HG03135 (cell line): ENCODE data around the gene MYBPH.

ENCODE experiments used
- ATAC-seq: cut with Tn5 transposase; IDR thresholded peaks from one replicate; pipeline ENCODE4 v1.9.1; 2021; ENCODE audit warnings: mild to moderate bottlenecking, moderate library complexity; ENCODE audit not compliant: unreplicated experiment

MYBPH gene, protein sequence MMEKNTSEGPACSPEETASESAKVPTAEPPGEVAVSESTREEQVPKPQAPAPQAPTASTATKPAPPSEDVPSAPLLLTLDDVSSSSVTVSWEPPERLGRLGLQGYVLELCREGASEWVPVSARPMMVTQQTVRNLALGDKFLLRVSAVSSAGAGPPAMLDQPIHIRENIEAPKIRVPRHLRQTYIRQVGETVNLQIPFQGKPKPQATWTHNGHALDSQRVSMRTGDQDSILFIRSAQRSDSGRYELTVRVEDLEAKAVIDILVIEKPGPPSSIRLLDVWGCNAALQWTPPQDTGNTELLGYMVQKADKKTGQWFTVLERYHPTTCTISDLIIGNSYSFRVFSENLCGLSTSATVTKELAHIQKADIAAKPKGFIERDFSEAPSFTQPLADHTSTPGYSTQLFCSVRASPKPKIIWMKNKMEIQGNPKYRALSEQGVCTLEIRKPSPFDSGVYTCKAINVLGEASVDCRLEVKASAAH

DNA sequence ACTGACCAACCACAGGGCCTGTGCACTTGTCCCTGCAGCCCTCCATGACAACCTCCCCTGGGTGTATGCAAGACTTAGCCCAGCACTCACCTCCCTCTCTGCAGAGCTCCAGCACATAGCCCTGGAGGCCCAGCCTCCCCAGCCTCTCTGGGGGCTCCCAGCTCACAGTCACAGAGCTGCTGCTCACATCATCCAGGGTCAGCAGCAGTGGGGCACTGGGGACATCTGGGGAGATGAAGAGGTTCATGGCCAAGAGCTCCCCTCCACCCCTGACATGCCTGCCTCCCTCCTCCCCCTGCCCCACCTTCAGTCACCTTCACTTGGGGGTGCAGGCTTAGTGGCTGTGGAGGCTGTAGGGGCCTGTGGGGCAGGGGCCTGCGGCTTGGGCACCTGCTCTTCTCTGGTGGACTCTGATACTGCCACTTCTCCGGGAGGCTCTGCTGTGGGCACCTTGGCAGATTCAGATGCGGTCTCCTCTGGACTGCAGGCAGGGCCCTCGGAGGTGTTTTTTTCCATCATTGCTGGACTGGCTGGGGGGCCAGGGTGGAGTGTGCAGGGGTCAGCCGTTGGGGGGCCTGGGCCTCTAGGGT lies at the start of gene MYBPH:
MYBPH (minus strand) TSS at position 590 of the 590 bp plus-strand sequence; CDS start at position 519, 71 bp downstream.
- no peak for ATAC-seq

DNA sequence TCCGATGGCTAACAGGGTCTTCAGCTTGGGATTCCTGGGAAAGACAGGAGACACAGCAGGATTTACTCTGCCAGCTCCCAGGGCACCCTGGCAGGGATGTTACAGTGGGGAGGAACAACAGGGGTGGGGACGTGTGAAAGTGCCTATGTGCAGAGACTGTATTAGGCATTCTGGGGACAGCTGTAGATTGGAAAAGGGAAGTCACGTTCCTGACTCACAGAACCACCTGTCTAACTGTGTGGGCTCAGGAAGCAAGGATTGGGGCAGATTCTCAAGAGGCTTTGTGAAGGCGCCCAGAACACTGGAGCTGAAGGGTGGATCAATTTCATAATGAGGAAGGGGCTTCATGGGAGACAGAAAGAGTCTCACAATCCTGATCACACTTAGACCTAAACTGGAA lies 49.4 kb upstream of the MYBPH start:
- no peak for ATAC-seq

DNA sequence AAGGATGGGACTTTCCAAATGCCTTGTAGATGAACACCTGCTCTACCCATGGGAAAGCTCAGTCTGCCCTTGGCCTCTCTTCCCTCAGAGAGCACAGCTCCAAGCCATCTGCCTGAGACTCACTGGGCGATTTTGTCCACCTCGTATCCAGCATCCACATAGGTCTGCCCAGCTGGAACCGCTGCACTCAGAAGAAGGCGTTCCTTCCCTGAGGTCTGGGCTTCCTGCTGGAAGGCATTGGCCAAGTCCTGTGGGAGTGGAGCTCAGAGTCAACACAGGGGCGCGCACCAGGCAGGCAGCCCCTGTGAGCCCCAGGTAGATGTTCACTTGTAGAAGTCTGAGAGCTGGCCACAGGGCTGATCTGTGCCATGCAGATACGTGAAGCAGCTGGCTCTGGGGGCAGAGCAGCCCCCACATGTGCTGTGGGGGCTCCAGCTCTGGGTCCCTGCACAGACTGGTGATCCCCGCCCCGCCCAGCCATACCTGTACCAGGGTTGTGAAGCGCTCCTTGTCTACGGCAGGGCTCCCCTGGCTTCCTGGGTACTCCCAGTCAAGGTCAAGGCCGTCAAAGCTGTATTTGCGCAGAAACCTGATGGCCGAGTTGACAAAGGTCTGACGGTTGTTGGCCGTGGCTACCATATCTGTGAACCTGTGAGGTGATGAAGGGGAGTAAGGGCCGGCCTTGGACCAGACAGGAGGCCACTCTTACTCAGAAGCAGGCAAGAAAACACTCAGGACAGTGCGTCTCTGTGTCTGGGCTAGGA lies 47.6 kb upstream of the MYBPH start:
- no peak for ATAC-seq

DNA sequence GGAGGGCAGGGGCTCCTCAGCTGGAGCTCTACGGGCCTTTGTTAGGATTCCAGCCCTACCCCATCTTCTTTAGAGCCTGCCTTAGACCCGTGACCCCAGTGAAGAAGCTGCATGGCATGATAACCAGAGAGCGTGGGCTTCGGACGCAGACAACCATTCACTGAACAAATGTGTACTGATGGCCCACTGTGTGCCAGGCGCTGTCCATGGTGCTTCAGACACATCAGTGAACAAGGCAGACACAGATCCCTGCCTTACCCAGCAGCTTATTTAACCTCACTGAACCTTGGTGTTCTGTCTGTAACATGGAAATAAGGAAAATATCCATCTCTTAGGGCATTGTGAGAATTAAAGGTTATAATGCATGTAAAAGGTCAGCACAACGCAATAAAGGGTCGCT lies 44.3 kb upstream of the MYBPH start:
- no peak for ATAC-seq

DNA sequence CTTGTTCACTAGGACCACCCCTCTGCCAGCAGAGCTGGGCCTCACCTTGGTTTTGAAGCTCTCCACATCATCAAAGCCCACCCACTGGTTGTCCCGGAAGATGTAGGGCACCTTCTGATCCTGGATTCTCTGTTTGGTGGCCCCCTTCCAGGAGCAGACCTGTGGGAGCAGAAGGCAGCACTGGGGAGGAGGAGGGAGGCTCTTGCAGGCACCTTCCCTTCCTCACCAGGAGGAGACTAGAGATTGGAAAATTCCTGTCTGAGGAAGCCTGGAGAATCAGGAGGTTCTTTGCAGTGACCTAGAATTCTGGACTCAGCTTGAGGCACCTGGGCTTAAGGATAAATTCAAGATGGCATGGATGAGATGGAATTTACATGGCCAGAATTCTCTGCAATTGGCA lies 43.5 kb upstream of the MYBPH start:
- ATAC-seq: no peak

DNA sequence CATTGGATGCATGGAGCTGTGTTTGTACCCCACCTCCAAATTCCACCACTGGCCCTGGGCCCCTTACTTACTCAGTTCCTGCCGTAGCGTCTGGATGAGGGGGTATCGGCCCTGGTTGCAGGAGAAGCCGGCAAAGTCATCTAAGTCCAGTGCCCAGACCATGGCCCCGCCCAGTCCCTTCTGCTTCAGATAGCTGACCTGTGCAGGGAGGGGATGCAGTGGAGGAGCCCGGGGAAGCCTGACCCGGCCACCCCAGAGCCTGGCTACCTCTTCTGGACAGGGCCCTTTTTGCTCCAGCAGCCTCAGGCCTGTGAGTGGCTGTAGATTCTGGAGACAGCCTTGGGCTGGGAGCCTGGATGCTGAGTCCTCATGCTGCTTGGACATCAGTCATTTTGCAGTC lies 42.0 kb upstream of the MYBPH start:
- no peak for ATAC-seq

DNA sequence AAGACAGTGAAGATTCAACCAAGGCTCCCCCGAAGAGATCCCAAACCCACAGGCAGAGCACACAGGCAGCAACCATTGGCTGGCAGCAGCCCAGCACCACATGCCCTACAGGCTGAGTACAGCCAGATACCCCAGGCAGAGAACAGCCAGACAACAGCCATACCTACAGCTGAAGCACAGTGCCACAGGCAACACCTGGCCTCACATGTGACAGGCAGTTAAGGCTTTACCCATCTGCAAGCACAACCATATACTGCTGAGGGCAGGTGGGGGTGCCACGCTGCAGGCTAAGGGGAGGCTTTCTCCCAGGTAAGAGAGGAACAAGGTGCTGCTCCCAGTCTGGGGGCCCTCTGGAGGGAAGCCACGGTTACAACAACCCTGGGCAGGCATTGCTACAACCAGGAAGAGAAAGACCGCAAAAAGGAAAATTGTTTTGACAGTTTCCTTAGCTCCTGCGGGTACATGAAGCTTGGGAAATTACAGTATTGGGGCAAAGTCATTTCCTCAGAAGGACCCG lies 41.6 kb upstream of the MYBPH start:
- no peak for ATAC-seq

DNA sequence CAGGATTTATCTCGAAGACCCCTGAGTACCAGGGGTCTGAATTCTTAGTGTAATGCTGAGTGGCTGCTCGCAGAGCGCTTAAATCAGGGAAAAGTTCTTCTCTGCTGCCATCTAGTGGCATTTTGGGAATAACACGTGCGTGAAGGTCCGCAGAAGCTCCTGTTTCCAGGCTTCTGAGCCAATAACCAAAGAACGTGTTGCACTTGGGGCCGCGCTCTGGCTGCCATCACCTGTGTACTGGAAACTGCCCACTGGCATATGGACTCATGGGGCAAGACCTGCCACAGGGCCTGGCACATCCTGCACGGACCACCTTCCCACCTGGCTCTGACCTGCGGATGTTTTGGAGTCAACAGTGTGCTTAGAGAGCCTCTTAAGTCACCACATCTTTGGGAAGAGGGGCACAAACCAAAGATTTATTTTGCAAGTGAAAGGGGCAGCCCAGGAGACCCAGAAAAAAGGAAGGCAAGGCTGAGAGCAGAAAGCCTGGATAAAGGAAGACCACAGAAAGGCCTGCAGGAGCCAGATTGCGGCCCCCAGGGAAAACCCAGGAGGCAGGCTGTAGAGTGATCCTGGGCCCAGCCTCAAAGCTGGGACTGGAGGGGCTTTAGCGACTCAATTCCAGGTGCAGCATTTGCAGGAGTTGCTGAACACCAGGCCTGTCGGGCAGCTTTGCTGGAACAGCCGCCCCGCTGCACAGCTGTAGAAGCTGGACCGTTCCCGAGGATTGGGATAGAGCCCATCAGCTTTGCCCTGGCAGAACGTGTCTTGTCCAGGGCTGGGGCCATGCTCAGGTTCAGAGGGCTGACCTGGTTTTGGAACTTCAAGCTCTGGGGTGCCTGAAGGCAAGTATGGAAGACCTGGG lies 40.9 kb upstream of the MYBPH start:
- ATAC-seq: no peak

DNA sequence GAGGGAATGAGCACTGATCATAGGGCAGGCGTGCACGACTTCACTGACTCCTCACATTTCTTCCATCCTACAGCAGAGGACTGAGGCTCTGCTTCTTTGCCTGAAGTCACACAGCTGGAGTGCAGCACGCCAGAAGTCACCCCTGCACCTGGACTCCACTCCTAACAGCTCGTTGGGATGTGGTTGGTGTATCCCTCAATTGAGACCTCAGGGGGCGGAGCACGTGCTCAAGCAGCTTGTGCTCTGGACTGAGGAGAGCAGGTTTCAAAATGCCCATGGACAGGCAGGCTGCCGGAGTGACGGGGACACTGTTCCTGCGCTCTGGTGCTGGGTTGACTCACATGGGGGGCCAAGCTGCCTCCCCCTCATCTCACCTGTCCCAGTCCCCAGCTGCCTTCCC lies 39.9 kb upstream of the MYBPH start:
- no peak for ATAC-seq

DNA sequence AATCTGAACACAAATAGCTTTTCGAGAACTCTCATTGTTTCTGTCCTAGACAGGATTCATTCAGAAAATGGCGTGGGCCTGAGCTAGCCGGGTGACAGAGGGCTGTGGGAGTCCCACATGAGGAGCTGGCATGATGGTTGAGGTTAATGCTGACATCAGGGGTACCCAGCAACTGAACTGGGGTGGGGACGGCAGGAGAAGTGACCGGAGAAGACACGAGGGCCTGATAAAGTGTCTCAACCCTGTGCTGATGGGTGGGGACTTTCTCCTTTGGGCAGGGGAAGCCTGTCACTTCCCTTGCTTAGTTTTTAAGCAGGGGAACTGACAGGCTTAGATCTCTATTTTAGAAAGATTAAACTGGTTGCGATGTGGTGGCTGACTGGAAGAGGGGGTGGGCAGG lies 39.2 kb upstream of the MYBPH start:
- no peak for ATAC-seq

DNA sequence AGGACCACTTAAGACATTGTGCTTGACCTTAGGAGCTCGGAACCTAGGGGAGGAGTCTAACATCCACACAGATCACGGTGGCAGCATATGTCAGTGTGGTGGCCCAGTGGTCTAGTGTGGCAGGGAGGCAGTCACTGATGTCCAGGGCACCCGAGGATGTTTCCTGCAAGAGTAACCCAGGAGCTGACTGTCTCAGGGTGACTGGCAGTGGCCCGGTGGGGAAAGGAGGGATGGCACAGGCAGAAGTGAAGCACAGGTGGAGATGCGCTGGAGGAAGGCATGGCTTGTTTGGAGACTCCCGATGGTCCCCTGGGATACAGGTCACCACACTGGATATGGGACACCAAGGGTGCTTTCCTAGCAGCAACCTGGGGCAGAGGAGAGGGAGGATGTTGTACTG lies 37.5 kb upstream of the MYBPH start:
- no peak for ATAC-seq

DNA sequence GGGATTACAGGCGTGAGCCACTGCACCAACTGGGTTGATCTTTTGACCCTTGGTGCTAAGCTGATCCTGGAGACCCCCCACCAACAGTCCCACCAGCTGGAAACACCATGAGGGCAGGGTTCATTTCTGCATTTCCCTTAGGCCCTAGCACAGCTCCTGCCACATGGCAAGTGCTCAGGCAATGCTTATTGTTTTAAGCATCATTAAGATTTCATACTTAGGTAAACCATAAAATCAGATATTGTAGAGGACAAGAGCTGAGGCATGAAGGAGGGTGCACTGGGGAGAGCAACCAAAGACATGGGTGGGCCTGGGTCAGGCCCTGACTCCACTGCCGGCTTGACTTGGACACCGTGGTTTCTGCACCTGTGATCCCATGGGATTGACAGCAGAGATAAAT lies 36.2 kb upstream of the MYBPH start:
- no peak for ATAC-seq

DNA sequence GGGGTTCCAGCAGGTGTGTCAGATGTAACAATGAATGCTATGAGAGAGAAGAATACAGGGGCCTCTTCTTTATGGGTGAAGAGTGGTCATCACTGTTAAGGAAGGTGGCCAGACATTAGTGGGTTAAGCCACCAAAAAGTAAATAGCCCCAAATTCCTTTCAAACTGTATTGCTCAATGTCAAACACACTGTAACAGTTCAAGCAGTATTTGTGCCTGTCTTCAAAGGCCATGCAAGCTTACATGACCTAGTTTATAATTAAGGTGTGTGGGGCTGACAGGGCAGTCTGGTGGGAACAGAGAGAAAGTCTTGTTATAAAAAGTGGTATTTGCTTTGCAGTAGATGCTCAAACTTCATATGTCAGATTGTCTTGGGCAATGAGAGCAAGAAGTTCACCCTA lies 35.4 kb upstream of the MYBPH start:
- ATAC-seq: no peak

DNA sequence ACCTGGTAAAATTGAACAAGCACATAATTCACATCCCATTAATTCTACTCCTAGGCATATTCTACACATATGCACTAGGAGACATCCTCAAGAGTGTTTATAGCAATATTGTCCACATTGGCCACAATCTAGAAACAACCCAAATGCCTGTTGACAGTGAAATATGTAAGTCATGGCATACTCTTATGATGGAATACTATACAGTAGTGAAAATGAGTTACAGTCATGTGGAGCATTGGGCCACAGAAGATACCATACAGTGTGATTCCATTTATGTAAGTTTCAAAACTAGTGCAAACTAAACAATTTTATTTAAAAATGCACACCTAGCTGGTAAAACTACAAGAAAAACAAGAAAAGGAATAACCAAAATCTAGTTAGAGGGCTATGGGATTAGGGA lies 34.7 kb upstream of the MYBPH start:
- ATAC-seq: no peak

DNA sequence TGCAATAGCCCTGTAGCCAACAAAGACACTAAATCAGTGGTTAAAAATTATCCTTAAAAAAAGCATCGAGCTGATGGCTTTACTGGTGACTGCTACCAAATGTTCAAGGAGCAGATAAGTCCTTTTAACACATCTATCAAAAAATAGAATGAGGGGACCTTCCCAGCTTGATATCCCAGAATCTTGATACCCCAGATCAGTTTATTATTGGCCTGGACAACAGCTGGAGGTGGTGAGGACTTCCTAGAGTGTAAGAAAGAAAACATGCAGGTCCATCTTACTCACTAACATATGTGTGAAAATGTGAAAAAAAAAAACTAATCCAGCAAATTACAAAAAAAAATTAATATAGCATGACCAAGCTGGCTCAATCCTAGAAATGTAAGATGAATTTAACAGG lies 32.6 kb upstream of the MYBPH start:
- ATAC-seq: no peak

DNA sequence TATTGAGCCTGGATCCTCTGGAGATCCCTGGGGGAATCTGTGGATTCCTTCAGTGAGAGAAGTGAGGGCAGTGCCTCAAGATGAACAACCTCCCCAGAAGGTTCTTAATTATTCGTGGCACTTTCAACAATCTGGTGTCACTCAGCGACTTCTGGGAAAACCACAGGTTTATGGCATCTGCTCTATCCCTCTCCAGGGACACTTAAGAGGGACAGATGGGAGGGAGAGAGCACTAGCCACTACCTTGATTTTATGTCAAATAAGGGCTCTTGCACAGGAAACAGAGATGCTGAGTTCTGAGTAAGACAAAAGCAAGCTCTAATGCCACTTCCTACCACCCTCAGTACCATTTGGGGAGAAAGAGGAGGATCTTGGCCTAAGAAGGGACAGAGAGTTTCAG lies 32.1 kb upstream of the MYBPH start:
- no peak for ATAC-seq

DNA sequence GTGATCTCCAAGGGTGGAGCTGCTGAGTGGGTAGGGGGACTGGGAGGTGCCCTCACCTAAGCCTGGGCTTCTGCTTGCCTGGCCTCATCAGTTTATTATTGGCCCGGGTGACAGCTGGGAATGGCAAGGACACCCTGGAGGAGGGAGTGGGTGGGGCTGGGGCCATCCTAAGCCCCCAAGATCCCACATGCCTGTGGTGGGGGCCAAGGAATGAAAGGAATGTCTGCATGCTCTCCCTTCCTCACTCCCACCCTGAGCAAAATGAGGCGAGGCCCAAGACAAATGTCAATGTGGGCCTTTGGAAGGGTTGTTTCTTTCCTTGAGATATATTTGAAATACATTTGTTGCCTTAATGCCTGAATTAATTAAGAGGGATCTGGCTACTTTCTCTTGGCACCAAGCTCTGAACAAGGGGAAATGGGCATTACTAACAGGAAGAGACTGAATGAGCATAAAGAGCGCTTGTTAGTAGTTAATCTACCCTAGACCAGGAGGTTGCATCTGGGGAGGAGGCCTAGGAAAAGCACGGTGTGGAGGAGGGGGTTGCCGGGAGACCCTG lies 30.6 kb upstream of the MYBPH start:
- no peak for ATAC-seq

DNA sequence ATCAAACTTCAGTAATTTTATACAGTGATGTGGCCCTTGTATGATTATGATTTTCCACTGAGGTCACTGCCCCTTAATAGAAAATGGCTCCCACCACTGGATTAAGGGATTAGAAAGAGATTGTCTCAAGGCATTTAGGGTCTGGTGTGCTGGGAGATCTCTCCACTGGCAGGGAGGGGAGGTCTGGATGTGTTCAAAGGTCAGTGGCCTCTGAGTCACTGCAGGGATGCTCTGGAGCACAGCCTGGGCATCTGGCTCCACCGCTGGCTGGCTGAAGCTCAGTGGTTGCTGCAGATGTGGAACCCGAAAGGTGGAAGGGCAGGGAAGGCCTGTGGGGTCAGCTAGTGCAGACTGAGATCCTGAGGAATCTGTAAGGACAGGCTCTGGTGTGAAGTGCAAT lies 29.1 kb upstream of the MYBPH start:
- ATAC-seq: no peak

DNA sequence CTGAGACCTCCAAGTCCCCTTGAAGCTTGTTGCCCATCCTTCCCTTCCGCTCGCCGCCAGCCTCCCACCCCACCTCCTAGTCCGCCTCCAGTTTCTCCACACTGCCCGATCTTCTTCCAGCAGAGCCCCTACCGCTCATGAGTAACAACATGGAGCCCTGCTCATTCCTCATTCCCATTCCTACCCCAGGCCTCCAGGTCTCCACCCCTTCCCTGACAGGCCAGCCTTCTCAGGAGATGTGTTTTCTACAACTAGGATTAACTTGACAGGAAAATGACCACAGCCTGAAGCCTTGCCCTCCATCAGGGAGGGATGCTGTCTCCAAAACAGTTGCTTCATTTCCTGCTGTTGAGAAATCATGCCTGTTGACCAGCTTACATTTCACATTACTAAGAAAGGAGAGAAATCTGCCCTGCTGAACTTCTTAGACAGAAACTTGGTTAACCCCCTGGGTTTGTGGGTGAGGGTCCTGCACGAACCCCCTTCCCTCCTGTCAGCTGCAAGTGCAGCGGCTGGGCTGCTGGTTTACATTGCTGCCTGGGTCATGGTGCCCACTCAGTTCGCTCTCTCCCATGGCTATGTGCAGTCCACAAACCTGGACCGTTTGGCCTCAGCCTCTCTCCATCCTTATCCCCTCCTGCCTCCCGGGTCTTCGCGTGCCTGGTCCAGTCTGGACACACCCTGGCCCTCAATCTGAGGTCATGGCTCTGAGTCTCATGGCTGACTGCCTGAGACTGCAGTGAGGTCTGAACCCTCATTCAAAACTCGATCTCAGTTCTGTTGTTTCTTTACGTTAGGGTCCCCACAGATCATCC lies 27.0 kb upstream of the MYBPH start:
- ATAC-seq: no peak
